Activated CD4-positive, alpha-beta T cell treated with anti-CD3 and anti-CD28 coated beads, Interleukin-2, amount 50 U/mL, for 1 hour (primary cell): ENCODE data around the gene PRAMEF20.

Source experiments
- DNase-seq: peaks from one replicate; pipeline ENCODE4 v3.0.0-alpha.2; 2020

PRAMEF20 gene

DNA sequence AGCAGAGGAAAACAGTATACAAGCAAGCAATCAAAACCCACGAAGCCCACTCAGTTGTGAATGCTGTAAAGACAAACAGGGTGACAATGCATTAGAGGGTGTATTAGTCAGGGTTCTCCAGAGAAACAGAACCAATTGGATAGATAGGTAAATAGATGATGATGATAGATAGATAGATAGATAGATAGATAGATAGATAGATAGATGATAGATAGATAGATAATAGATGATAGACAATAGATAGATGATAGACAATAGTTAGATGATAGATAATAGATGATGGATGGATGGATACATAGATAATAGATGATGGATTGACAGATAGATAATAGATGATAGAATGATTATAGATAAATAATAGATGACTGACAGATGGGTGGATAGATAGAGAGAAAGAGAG is 55.3 kb downstream of the PRAMEF20 start:
- no peak for DNase-seq

DNA sequence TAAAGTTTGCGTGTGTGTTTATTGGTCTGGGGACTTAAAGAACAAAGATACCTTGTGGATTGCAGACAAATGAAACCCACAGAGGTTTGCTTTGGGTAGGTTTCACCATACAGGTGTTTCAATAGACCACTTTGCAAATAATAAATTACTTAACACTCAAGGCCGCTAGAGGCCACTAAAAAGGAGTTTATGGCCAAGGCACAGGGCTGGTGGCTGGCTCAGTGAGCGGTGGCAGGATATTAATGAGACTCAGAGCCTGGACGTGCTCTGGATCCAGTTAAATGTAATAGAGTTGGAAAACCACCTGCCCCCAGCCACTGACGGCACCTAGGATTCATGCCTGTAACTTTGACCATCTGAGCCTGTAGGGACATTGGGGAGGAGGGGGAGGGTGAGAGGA is 59.1 kb downstream of the PRAMEF20 start:
- no peak for DNase-seq
